CD4-positive, alpha-beta memory T cell (primary cell): Measurements from ENCODE around the gene MAPRE2. TPM values are rescaled to one million over a fixed set of nuclear protein-coding genes. Genes with fewer than 3 reads are reported as not detected.

Experiments used
- CTCF ChIA-PET: fragments of 350-600 bp; sonication (Branson Sonifier 250); formaldehyde crosslinking; loops from one replicate; lab custom pipeline; 2021; ENCODE audit warnings: inconsistent platforms; ENCODE audit not compliant: partially characterized antibody; lab: Charles Lee
- POLR2A ChIA-PET: fragments of 350-600 bp; sonication (Branson Sonifier 250); formaldehyde crosslinking; loops from one replicate; lab custom pipeline; 2021; ENCODE audit not compliant: partially characterized antibody; lab: Charles Lee
- DNase-seq, 5 donors: peaks; one replicate each; pipeline versions ENCODE4 v3.0.0 to v3.0.0-alpha.2; 2020 to 2022; ENCODE audit warnings: mixed read lengths in 1 of 5
- H3K27ac ChIP-seq: one replicate; pipeline ENCODE4 v1.7.0; 2013; ENCODE audit warnings: low read depth, low read length
- H3K27me3 ChIP-seq: 2 replicates; pipeline ENCODE4 v1.7.0; 2013; ENCODE audit warnings: mild to moderate bottlenecking, low read length, moderate library complexity; ENCODE audit not compliant: insufficient read depth
- H3K36me3 ChIP-seq: 2 replicates; pipeline ENCODE4 v1.7.0; 2013; ENCODE audit warnings: mild to moderate bottlenecking, low read length, moderate library complexity; ENCODE audit not compliant: insufficient read depth
- H3K4me1 ChIP-seq: 2 replicates; pipeline ENCODE4 v1.7.0; 2013; ENCODE audit warnings: mild to moderate bottlenecking, low read length, moderate library complexity; ENCODE audit not compliant: insufficient read depth
- H3K4me3 ChIP-seq, 2 donors: one replicate each; pipeline ENCODE4 v1.7.0; 2013; ENCODE audit warnings: low read length in 2 of 2, mild to moderate bottlenecking in 1 of 2
- H3K9me3 ChIP-seq, 2 donors: one replicate each; pipeline ENCODE4 v1.7.0; 2013; ENCODE audit warnings: low read length in 2 of 2, control low read depth in 1 of 2; ENCODE audit not compliant: control insufficient read depth in 1 of 2
- H3K27ac Mint-ChIP-seq, 7 donors: one replicate each; pipeline ENCODE4 v1.8.0; 2020 to 2021; ENCODE audit warnings: mixed read lengths in 7 of 7, mild to moderate bottlenecking in 6 of 7, inconsistent platforms in 3 of 7, moderate library complexity in 3 of 7
- H3K27me3 Mint-ChIP-seq, 2 donors: one replicate each; pipeline ENCODE4 v1.8.0; 2020 to 2021; ENCODE audit warnings: mixed read lengths in 2 of 2
- H3K36me3 Mint-ChIP-seq, 2 donors: one replicate each; pipeline ENCODE4 v1.8.0; 2020 to 2021; ENCODE audit warnings: mixed read lengths in 2 of 2, inconsistent platforms in 1 of 2, mild to moderate bottlenecking in 1 of 2
- H3K4me1 Mint-ChIP-seq, 4 donors: one replicate each; pipeline ENCODE4 v1.8.0; 2020 to 2021; ENCODE audit warnings: mixed read lengths in 4 of 4, mild to moderate bottlenecking in 1 of 4
- H3K4me3 Mint-ChIP-seq, 8 donors: one replicate each; pipeline ENCODE4 v1.8.0; 2020 to 2021; ENCODE audit warnings: mixed read lengths in 8 of 8, mild to moderate bottlenecking in 7 of 8, moderate library complexity in 6 of 8, inconsistent platforms in 3 of 8
- H3K9me3 Mint-ChIP-seq, 8 donors: one replicate each; pipeline ENCODE4 v1.8.0; 2020 to 2021; ENCODE audit warnings: mixed read lengths in 8 of 8, mild to moderate bottlenecking in 5 of 8, inconsistent platforms in 3 of 8, moderate library complexity in 1 of 8
- intact Hi-C: fragments of 100-400 bp; cut with micrococcal nuclease; formaldehyde crosslinking; loops from one replicate; pipeline ENCODE4 v1.15.1; 2023
- polyA plus RNA-seq, 2 donors: library from polyadenylated mRNA; unstranded; fragments of 300-500 nt; fragmentation: Illumina TruSeq; gene quantifications; one replicate each; pipeline ENCODE4 v1.2.3, GENCODE V29; 2021
- total RNA-seq, 2 experiments: library from RNA; stranded (reverse); gene quantifications; one replicate each; pipeline ENCODE4 v1.2.3, GENCODE V29; 2021

MAPRE2 gene
- total and polyA plus RNA-seq, 4 experiments from 2014 or later = 48.8 to 100 (median 60.3) TPM

DNA sequence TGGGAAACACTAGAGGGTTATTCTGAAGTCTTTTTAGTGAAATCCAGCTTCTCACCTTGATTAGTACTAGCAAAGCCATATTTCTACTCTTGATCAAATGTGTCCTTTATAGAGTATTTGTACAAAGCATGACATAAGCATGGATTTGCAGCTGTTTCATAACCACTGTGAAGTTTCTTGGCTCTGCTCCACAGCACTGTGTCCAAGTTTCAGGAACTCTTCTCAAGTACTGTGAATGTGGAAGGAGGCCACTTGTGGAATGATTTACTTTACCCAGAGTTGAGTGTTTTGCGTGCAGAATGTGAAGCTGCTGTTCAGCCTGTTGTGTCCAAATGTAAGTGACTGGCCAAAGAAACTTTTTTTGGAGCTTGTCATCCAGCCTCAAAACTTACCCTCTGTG lies 16.2 kb upstream of the MAPRE2 start:
- H3K27me3 ChIP-seq = no peaks in the 10 kb centered on the region
- no peaks in the 10 kb centered on the region for H3K36me3 Mint-ChIP-seq
- no peaks in the 10 kb centered on the region for H3K9me3 ChIP-seq
- no peak overlapping the region for H3K4me3 ChIP-seq
- peaks cover 9% of the 10 kb centered on the region for H3K4me1 ChIP-seq
- ChIA-PET POLR2A (interaction anchor here (9.2 kb wide), 1 partner anchor 16 kb away, joined by 172 read pairs; the partner anchor contains the start of gene MAPRE2), CTCF (interaction anchor here (1.0 to 9.5 kb wide), 18 partner anchors 13 to 473 kb away, joined by 3 to 128 read pairs (median 8); partner anchors contain the start of genes INO80C, MAPRE2 and ZNF397)
- H3K27ac Mint-ChIP-seq = peak overlapping the region in 1 of 7 donors; percentile 31
- peaks cover 0 to 2% of the 10 kb centered on the region in 2 donors for H3K27me3 Mint-ChIP-seq
- no peak for DNase-seq
- no peaks in the 10 kb centered on the region for H3K36me3 ChIP-seq
- no peaks in the 10 kb centered on the region for H3K9me3 Mint-ChIP-seq
- peaks cover 15 to 16% (median 16%) of the 10 kb centered on the region in 4 donors for H3K4me1 Mint-ChIP-seq
- no peak overlapping the region for H3K27ac ChIP-seq
- intact Hi-C loops = loop anchor here (5.0 kb wide), 3 partner anchors 47 to 317 kb away; partner anchors contain the start of gene ZNF24
- H3K4me3 Mint-ChIP-seq = no peak overlapping the region

DNA sequence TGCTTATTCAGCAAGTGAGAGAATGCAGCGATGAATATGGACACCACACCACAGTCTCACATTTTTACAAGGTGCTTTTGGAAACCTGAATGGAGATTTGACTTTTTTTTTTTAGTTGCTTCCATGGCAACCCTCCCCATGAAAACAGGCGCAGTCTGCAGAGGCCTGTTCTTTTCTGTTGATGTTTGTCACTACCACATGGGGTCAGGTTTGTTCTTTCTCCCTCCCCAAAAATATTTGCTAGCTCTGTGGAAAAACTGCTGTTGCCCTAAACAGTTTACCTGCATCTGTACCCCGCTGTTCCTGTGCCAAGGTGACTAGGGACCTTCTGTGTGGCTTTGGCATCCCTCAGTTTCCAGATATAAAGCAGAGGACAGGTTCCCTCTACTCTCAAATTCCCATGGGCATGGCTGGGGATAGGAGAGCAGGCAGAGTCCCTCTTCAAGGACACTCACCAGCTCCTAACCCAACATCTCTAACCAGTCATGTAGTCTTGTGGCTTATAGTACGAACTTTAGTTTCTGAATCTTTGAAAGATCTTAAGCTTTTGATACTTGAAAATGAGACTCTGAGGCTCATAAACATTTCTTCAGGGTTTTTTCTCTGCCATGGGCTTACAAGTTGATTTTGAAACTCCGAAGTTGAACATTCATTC lies 14.7 kb upstream of the MAPRE2 start:
- Mint-ChIP-seq H3K27ac (peak overlapping the region in 6 of 7 donors; percentile 2 to 86 (median 79)), H3K27me3 (no peaks in the 10 kb centered on the region), H3K4me3 (no peak overlapping the region), H3K36me3 (no peaks in the 10 kb centered on the region), H3K9me3 (peaks cover 0 to 1% (median 0%) of the 10 kb centered on the region in 8 donors), H3K4me1 (peaks cover 26 to 30% (median 27%) of the 10 kb centered on the region in 4 donors)
- H3K27me3 ChIP-seq = no peaks in the 10 kb centered on the region
- ChIA-PET CTCF (interaction anchor here (0.6 to 9.5 kb wide), 29 partner anchors 10 to 471 kb away, joined by 3 to 128 read pairs (median 4); partner anchors contain the start of genes INO80C, MAPRE2, ZNF24 and ZNF397), POLR2A (interaction anchor here (1.0 to 9.2 kb wide), 3 partner anchors 14 to 119 kb away, joined by 5 to 172 read pairs (median 6); partner anchors contain the start of gene MAPRE2)
- intact Hi-C loops = loop anchor here (1.0 to 5.0 kb wide), 9 partner anchors 14 to 360 kb away; partner anchors contain the start of genes MAPRE2, ZNF24 and ZNF397
- H3K27ac ChIP-seq = no peak overlapping the region
- peak; percentile 43 to 67 (median 59) for DNase-seq
- peaks cover 24% of the 10 kb centered on the region for H3K4me1 ChIP-seq
- H3K9me3 ChIP-seq = no peaks in the 10 kb centered on the region
- H3K4me3 ChIP-seq = no peak overlapping the region
- H3K36me3 ChIP-seq = no peaks in the 10 kb centered on the region

DNA sequence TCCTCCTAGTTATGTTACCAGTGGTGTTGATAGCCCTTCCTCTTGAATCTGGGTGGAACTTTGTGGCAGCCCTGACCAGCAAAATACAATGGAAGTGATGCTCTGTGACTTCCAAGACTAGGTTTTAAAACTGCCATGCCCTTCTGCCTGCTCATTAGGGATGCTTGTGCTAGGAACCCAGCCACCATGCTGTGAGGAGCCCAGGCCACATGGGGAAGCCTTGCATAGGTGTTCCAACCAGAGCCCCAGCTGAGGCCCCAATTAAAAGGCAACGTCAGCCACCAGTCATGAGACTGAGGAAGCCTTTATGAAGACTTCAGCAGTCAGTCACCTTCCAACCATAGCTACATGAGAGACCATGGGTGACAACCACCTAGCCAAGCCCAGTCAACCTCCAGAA lies 14.0 kb upstream of the MAPRE2 start:
- H3K36me3 ChIP-seq = no peaks in the 10 kb centered on the region
- H3K9me3 Mint-ChIP-seq = peaks cover 0 to 1% (median 0%) of the 10 kb centered on the region in 8 donors
- intact Hi-C loops = loop anchor here (2.0 to 5.0 kb wide), 6 partner anchors 14 to 360 kb away; partner anchors contain the start of genes MAPRE2 and ZNF24
- no peak overlapping the region for H3K4me3 Mint-ChIP-seq
- H3K9me3 ChIP-seq = no peaks in the 10 kb centered on the region
- no peaks in the 10 kb centered on the region for H3K27me3 ChIP-seq
- H3K27ac Mint-ChIP-seq = peak overlapping the region in 6 of 7 donors; percentile 2 to 86 (median 82)
- no peaks in the 10 kb centered on the region for H3K36me3 Mint-ChIP-seq
- no peak overlapping the region for H3K27ac ChIP-seq
- peaks cover 32 to 36% (median 33%) of the 10 kb centered on the region in 4 donors for H3K4me1 Mint-ChIP-seq
- no peak for DNase-seq
- ChIA-PET CTCF (interaction anchor here (0.6 to 9.5 kb wide), 23 partner anchors 14 to 1802 kb away, joined by 3 to 128 read pairs (median 4); partner anchors contain the start of genes KIAA1328, MAPRE2, TPGS2 and ZNF24), POLR2A (interaction anchor here (1.3 to 9.2 kb wide), 2 partner anchors 14 to 214 kb away, joined by 4 to 172 read pairs; partner anchors contain the start of genes MAPRE2 and ZNF397)
- no peak overlapping the region for H3K4me3 ChIP-seq
- H3K27me3 Mint-ChIP-seq = no peaks in the 10 kb centered on the region
- peaks cover 31% of the 10 kb centered on the region for H3K4me1 ChIP-seq

DNA sequence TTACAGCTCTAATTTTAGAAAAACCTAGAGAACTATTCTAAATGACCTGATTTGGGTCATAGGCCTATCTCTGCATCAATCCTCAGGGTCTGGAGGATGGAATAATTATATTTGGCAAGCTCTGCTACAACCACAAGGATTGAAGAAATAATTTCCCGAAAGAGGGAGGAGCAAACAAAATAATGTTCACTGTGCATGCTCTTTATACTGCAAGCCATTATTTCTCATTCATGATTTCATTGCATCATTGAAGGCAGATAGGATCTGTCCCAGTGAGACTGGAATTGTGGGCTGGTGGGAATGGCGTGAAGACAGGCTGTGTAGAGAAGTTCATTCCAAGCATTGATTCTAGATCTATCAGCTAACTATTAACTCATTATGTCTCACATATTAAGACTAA lies 12.7 kb upstream of the MAPRE2 start:
- Histone ChIP-seq H3K27ac (no peak overlapping the region), H3K9me3 (no peaks in the 10 kb centered on the region), H3K4me3 (no peak overlapping the region), H3K4me1 (peaks cover 36% of the 10 kb centered on the region), H3K36me3 (no peaks in the 10 kb centered on the region), H3K27me3 (no peaks in the 10 kb centered on the region)
- Mint-ChIP-seq H3K4me3 (no peak overlapping the region), H3K4me1 (peaks cover 34 to 45% (median 40%) of the 10 kb centered on the region in 4 donors), H3K9me3 (peaks cover 0 to 1% (median 0%) of the 10 kb centered on the region in 8 donors), H3K27me3 (no peaks in the 10 kb centered on the region), H3K27ac (peak overlapping the region in 5 of 7 donors; percentile 20 to 85 (median 43)), H3K36me3 (no peaks in the 10 kb centered on the region)
- ChIA-PET POLR2A (interaction anchor here (0.9 to 9.2 kb wide), 6 partner anchors 12 to 260 kb away, joined by 3 to 172 read pairs (median 4); partner anchors contain the start of genes MAPRE2 and ZNF397), CTCF (interaction anchor here (1.0 to 9.5 kb wide), 16 partner anchors 8 to 1801 kb away, joined by 3 to 128 read pairs (median 7); partner anchors contain the start of genes KIAA1328, MAPRE2, TPGS2 and ZSCAN30)
- intact Hi-C loops = loop anchor here (5.0 kb wide), 3 partner anchors 44 to 314 kb away; partner anchors contain the start of gene ZNF24
- DNase-seq = no peak

GRCh38 chr18:35029103-35029502 lies 12.1 kb upstream of the MAPRE2 start:
- Mint-ChIP-seq H3K4me3 (peak overlapping the region in 7 of 8 donors; percentile 81 to 94 (median 87)), H3K27ac (peak overlapping the region; percentile 84 to 99 (median 98)), H3K4me1 (peaks cover 34 to 45% (median 40%) of the 10 kb centered on the region in 4 donors), H3K9me3 (peaks cover 0 to 1% (median 0%) of the 10 kb centered on the region in 8 donors), H3K36me3 (no peaks in the 10 kb centered on the region), H3K27me3 (no peaks in the 10 kb centered on the region)
- ChIA-PET POLR2A (interaction anchor here (0.7 to 9.2 kb wide), 14 partner anchors 12 to 469 kb away, joined by 3 to 172 read pairs (median 5); partner anchors contain the start of genes INO80C, MAPRE2, ZNF24 and ZNF397), CTCF (interaction anchor here (0.8 to 9.5 kb wide), 22 partner anchors 9 to 358 kb away, joined by 3 to 128 read pairs (median 5); partner anchors contain the start of genes MAPRE2 and ZNF24)
- Histone ChIP-seq H3K27me3 (no peaks in the 10 kb centered on the region), H3K4me1 (peaks cover 36% of the 10 kb centered on the region), H3K4me3 (peak overlapping the region in 1 of 2 donors; percentile 60), H3K27ac (peak overlapping the region; percentile 80), H3K9me3 (no peaks in the 10 kb centered on the region), H3K36me3 (no peaks in the 10 kb centered on the region)
- DNase-seq = no peak
- intact Hi-C loops = loop anchor here (5.0 kb wide), 3 partner anchors 43 to 313 kb away; partner anchors contain the start of gene ZNF24

GRCh38 chr18:35029770-35030169 lies 11.4 kb upstream of the MAPRE2 start:
- H3K9me3 ChIP-seq = no peaks in the 10 kb centered on the region
- Mint-ChIP-seq H3K36me3 (no peaks in the 10 kb centered on the region), H3K4me1 (peaks cover 34 to 45% (median 40%) of the 10 kb centered on the region in 4 donors), H3K27ac (peak overlapping the region; percentile 84 to 99 (median 98)), H3K27me3 (no peaks in the 10 kb centered on the region), H3K9me3 (peaks cover 0 to 1% (median 0%) of the 10 kb centered on the region in 8 donors), H3K4me3 (peak overlapping the region; percentile 81 to 94 (median 88))
- CTCF ChIA-PET = interaction anchor here (0.7 to 9.5 kb wide), 23 partner anchors 10 to 357 kb away, joined by 3 to 128 read pairs (median 5); partner anchors contain the start of genes MAPRE2 and ZNF24
- H3K4me1 ChIP-seq = peaks cover 36% of the 10 kb centered on the region
- H3K4me3 ChIP-seq = peak overlapping the region; percentile 25 to 60
- peak in 4 of 5 donors; percentile 47 to 62 (median 56) for DNase-seq
- no peaks in the 10 kb centered on the region for H3K27me3 ChIP-seq
- intact Hi-C loops = loop anchor here (1.0 to 5.0 kb wide), 7 partner anchors 12 to 326 kb away; partner anchors contain the start of genes MAPRE2 and ZNF24
- POLR2A ChIA-PET = interaction anchor here (0.6 to 9.2 kb wide), 25 partner anchors 9 to 552 kb away, joined by 3 to 172 read pairs (median 4); partner anchors contain the start of genes INO80C, MAPRE2, ZNF24 and ZNF397
- no peaks in the 10 kb centered on the region for H3K36me3 ChIP-seq
- H3K27ac ChIP-seq = peak overlapping the region; percentile 80
